Activated CD8-positive, alpha-beta memory T cell treated with anti-CD3 and anti-CD28 coated beads for 4 hours (primary cell): ENCODE results near the gene GALR2.
A peak's percentile ranks its signal among the peaks of the same experiment; 100 is the strongest.
"Not testable (repeated sequence)": the region's sequence is repeated elsewhere in the genome, so short reads cannot be mapped to it uniquely, and the experiment has no call there.

ENCODE experiments used
- DNase-seq, 2 donors: peaks; one replicate each; pipeline ENCODE4 v3.0.0-alpha.2; 2020; ENCODE audit warnings: low read depth in 2 of 2

The GALR2 gene

DNA sequence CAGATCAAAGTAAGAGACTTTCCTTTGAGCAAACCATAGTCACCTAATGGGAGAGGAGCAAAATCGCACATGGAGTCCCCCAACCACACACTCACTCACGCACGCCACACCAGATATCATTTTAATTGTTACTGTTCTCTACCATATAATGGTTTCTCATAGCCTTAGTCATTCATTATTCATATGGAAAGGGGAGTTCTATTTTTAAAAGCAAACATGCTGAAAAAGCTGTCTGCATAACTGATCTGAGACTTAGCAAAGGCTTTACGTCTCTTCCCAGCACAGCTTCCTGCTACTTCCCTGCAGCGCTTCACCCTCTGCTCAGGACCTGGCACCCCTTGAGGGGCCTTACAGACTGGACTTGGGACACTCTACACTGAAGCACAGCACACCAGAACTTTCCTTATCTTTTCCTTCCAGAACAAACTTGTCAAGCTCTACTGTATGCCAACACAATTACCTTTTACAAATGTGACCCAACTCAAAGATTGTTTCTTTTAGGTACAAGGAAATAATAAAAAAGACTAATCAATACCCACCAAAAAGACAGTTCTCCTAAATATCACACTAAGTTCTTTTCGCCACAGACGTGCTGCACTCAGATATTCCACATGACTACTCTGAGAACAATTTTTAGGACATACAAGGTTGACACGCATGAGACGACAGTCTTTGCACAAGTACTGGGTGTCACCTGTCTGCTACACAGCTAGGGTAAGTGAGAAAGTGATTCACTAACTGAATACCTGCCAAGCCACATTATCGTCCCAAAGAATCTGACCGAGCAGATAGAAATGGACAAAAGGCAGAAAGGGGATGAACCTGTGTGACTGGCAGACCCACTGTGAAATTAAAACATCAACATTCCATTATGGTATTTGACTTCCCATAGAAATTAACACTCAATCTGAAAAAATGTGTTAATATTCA, 23.8 kb upstream of the GALR2 start:
- DNase-seq, result no peak

DNA sequence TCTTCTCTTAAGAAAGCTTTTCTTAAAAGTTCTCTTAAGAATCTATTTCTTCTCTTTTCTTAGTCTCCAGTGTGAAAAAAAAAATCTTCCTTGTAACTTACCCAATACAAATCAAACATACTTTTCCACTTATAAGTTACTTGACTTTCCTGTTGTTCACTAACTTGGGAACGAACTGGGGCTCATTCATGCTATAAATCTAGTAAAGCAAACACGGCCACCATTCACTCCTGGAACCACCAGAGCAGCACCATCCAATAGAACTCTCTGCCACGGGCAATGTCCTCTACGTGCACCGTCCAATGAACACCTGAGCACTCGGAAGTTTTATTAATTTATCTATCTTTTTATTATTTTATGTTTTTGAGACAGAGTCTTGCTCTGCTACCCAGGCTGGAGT, 23.0 kb upstream of the GALR2 start:
- no peak for DNase-seq

DNA sequence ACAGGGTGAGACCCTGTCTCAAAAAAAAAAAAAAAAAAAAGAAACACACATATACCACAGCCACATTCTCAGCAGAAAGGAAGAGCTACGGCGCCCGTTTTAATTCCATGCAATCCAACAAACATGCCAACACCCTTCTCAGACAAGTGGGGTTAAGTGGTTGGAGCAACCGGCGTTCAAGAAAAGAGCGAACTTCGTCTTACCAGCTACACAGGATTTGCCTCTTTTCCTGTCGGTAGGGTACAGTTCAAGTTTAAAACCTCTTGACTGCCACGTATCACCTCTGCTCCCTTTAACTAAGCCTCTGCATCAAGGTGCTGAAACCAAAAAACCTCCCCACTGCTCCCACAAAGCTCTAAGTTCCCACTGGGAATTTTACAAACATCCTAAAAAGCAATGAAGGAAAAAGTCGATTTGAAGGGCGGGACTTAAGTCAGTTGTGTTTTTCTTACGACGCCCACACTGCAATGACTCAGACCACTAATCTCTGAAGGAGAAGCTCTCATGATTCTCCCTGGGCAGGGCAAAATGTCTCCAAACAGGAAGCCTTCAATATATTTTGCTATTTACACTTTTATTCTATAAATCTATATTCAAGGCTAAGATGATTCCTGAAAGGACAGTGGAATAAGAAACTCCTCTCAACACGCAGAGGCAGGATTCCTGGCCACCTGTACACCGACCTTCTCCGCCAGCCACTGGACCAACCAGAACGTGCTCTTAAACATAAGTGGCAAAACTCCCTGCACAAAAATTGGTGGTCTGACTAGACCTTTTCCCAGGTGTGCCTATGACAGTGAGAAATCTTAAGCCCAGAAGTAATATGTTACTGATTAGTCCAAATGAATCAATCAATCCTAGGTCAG, 21.1 kb upstream of the GALR2 start:
- DNase-seq, result no peak

DNA sequence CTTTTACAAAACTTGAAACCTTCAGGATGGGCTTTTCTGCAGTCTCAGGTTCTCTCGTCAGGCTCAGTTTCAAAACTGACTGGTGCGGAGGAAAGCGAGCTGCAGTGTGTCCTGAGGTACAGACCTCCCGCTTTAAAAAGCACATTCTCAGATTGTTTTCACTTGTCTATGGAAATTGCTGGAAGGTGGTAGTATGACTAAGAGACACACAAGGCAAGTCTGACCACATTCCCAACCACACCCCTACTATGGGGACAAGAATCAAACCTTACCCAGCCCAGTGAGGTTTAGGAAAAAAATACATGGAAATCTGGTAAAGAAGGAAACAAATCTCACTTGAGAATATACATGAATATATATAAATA, 20.5 kb upstream of the GALR2 start:
- no peak for DNase-seq

- DNase-seq, result no peak
Measured at GRCh38 chr17:76056882-76057281, 17.7 kb upstream of the GALR2 start.

DNA sequence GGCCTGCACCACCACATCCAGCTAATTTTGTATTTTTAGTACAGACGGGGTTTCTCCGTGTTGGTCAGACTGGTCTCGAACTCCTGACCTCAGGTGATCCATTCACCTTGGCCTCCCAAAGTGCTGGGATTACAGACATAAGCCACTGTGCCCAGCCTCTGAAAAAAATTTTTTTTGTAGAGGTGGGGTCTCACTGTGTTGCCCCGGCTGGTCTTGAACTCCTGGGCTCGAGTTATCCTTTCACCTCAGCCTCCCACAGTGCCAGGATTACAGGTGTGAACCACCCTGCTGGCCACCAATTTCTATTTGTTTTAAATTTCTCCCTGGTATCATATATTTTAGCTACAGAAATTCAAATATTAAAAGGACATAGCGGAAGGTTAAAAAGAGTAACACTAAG, 16.3 kb upstream of the GALR2 start:
- DNase-seq, result not testable (repeated sequence)

GRCh38 chr17:76063875-76064546, 10.6 kb upstream of the GALR2 start:
- no peak for DNase-seq

GRCh38 chr17:76065775-76066174, 8.8 kb upstream of the GALR2 start:
- no peak for DNase-seq

- no peak for DNase-seq
Measured at GRCh38 chr17:76071531-76072147, 2.9 kb upstream of the GALR2 start.

- peak; percentile 71 to 75 for DNase-seq
Measured at GRCh38 chr17:76072148-76072858, 2.3 kb upstream of the GALR2 start, which contains the start of gene SRP68. Gene SRP68 (minus strand): TSS chr17:76072517. CDS start chr17:76072491, 26 bp downstream.

GRCh38 chr17:76075364-76076145, 974 bp downstream of the GALR2 start:
- no peak for DNase-seq

DNA sequence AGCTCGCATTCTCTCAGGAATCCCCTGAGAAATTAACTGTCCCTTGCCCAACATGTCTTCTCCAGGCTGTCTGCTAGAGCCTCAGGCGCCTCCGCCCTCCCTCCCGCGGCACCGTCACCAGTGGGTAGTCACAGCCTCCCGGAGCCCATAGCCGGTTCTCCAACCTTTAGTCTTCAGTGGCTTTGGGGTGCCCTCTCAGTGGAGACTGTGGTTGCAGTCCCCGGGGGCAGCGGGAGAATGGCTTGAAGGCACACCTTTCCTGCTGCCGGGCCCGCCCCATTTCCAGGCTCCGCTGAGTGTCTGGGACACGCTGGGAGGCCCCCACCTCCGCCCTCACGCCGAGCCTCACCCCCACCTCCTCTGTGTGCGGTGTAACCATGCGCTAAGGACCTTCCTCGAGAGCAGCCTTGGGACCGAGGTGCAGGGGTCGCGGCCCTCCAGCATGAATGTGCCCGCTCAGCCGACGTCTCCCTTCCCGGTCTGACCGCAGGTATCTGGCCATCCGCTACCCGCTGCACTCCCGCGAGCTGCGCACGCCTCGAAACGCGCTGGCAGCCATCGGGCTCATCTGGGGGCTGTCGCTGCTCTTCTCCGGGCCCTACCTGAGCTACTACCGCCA, 1.7 kb downstream of the GALR2 start:
- DNase-seq, result no peak

- no peak for DNase-seq
Measured at GRCh38 chr17:76076765-76077583, 2.4 kb downstream of the GALR2 start.

GRCh38 chr17:76077584-76078110, 3.1 kb downstream of the GALR2 start:
- DNase-seq, result no peak

DNA sequence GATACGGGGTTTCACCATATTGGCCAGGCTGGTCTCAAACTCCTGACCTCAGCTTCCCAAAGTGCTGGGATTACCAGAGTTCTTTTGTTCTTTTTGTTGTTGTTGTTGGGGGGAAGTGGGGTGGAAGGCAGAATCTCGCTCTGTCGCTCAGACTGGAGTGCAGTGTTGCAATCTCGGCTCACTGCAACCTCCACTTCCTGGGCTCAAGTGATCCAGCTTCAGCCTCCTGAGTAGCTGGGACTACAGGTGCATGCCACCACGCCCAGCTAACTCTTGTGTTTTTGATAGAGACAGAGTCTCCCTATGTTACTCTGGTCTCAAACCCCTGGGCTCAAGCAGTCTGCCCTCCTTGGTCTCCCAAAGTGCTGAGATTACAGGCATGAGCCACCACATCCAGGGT, 3.8 kb downstream of the GALR2 start:
- not testable (repeated sequence) for DNase-seq

DNA sequence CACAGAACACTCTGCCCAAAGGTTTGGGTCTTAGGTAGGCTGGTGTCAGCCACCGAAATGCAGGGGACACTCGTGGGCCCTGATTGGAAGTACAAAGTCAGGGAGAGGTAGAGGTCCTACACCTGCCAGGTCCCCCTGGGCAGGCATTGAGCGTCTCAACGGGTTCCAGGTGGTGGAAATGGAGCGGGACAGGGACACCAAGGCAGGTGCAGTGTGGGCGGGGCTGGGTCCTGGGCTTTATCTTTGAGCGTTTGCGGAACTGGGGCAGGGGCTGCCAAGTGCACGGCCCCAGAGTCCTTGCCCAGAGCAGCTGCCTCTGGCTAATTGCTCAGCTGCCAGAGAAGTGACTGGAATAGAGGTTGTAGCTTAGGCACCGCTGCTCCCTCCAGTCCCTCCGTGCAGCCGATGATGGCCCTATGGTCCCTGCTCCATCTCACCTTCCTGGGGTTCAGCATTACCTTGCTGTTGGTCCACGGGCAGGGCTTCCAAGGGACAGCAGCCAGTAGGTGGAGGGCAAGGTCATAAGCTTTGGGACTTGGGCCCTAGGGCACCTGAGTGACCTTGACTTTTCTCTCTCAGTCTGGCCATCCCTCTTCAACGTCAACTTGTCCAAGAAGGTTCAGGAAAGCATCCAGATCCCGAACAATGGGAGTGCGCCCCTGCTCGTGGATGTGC, 4.4 kb downstream of the GALR2 start, which contains the start of gene ZACN:
TSS of gene ZACN (plus strand) at position 323 of the 675 bp plus-strand sequence. CDS start at position 406, 83 bp downstream.
- DNase-seq, result no peak

- DNase-seq, result no peak
Measured at GRCh38 chr17:76079535-76079955, 5.0 kb downstream of the GALR2 start.
